Keratinocyte (primary cell): ENCODE data around the gene LTB.

Experiments used
- EZH2 ChIP-seq: IDR thresholded peaks from one replicate; pipeline ENCODE4 v1.6.1; 2012; ENCODE audit warnings: inconsistent platforms, mild to moderate bottlenecking, low read length, moderate library complexity
- TF ChIP-seq, protein P1 (sequence below), 3 experiments: IDR thresholded peaks in 1 of 3; conservative IDR thresholded peaks in 1 of 3; optimal IDR thresholded peaks in 1 of 3; 2 replicates in 2 of 3; 3 replicates in 1 of 3; pipeline versions ENCODE3 to v1.5.1; 2011; ENCODE audit warnings: low read length in 3 of 3, mild to moderate bottlenecking in 3 of 3, moderate library complexity in 2 of 3, control low read depth in 1 of 3, inconsistent platforms in 1 of 3; ENCODE audit not compliant: insufficient read depth in 2 of 3; ENCODE audit errors: extremely low read depth in 1 of 3

DNA sequence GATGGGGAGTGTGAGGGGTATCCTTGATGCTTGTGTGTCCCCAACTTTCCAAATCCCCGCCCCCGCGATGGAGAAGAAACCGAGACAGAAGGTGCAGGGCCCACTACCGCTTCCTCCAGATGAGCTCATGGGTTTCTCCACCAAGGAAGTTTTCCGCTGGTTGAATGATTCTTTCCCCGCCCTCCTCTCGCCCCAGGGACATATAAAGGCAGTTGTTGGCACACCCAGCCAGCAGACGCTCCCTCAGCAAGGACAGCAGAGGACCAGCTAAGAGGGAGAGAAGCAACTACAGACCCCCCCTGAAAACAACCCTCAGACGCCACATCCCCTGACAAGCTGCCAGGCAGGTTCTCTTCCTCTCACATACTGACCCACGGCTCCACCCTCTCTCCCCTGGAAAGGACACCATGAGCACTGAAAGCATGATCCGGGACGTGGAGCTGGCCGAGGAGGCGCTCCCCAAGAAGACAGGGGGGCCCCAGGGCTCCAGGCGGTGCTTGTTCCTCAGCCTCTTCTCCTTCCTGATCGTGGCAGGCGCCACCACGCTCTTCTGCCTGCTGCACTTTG lies 6.8 kb downstream of the LTB start, which contains the start of gene TNF:
- TF ChIP-seq EZH2, result no peak
- TF ChIP-seq, protein P1, sequence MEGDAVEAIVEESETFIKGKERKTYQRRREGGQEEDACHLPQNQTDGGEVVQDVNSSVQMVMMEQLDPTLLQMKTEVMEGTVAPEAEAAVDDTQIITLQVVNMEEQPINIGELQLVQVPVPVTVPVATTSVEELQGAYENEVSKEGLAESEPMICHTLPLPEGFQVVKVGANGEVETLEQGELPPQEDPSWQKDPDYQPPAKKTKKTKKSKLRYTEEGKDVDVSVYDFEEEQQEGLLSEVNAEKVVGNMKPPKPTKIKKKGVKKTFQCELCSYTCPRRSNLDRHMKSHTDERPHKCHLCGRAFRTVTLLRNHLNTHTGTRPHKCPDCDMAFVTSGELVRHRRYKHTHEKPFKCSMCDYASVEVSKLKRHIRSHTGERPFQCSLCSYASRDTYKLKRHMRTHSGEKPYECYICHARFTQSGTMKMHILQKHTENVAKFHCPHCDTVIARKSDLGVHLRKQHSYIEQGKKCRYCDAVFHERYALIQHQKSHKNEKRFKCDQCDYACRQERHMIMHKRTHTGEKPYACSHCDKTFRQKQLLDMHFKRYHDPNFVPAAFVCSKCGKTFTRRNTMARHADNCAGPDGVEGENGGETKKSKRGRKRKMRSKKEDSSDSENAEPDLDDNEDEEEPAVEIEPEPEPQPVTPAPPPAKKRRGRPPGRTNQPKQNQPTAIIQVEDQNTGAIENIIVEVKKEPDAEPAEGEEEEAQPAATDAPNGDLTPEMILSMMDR (optimal IDR thresholded peaks at IDR 0.05 in 1 of 3, IDR thresholded peaks at IDR 0.05 in 1 of 3, conservative IDR thresholded peaks at IDR 0.05 in 1 of 3; ENCODE audit: extremely low read depth in 1 of 3, insufficient read depth in 2 of 3, low read length in 3 of 3), result no peak
